Tibial artery (tissue), 4 donors: ENCODE measurements around the gene BACH2.

Experiments used
- DNase-seq, 2 donors: peaks; one replicate each; pipeline ENCODE4 v3.0.0-alpha.2; 2019
- H3K27ac ChIP-seq, 2 donors: fragments of 200-600 bp; sonication (generic) in 1 of 2; 1 replicate in 1 of 2; 2 replicates in 1 of 2; pipeline ENCODE4 v1.5.1; 2018 to 2019; ENCODE audit warnings: mild to moderate bottlenecking in 1 of 2
- H3K27me3 ChIP-seq, 2 donors: fragments of 200-600 bp; sonication (generic) in 1 of 2; one replicate each; pipeline versions ENCODE4 v1.5.1 to v1.6.0; 2016 to 2019
- H3K36me3 ChIP-seq, 3 donors: fragments of 200-600 bp; sonication (generic) in 2 of 3; one replicate each; pipeline ENCODE4 v1.5.1; 2016 to 2019; ENCODE audit warnings: mild to moderate bottlenecking in 2 of 3
- H3K4me1 ChIP-seq, 4 donors: fragments of 200-600 bp; sonication (generic) in 2 of 4; 1 replicate in 3 of 4; 2 replicates in 1 of 4; pipeline ENCODE4 v1.5.1; 2016 to 2019
- H3K4me3 ChIP-seq, 2 donors: fragments of 200-600 bp; sonication (generic) in 1 of 2; 1 replicate in 1 of 2; 2 replicates in 1 of 2; pipeline ENCODE4 v1.5.1; 2018 to 2019; ENCODE audit warnings: mild to moderate bottlenecking in 2 of 2
- H3K9me3 ChIP-seq, 3 donors: fragments of 200-600 bp; sonication (generic) in 1 of 3; one replicate each; pipeline ENCODE4 v1.5.1; 2016 to 2019
- CTCF ChIP-seq, 2 experiments: fragments of 200-600 bp in 1 of 2; fragments of 450-650 bp in 1 of 2; IDR thresholded peaks; one replicate each; pipeline ENCODE4 v1.5.1; 2017 to 2019; ENCODE audit warnings: antibody characterized with exemption in 2 of 2, mild to moderate bottlenecking in 1 of 2, moderate library complexity in 1 of 2
- intact Hi-C: fragments of 100-400 bp; cut with DNase I; formaldehyde crosslinking; loops from one replicate; pipeline ENCODE4 v1.15.0; 2023; ENCODE audit warnings: low total_unique reads

Gene BACH2

GRCh38 chr6:89950879-89951391, 345.7 kb downstream of the BACH2 start:
- no peak overlapping the region for H3K4me3 ChIP-seq
- H3K9me3 ChIP-seq = no peaks in the 10 kb centered on the region
- no peaks in the 10 kb centered on the region for H3K4me1 ChIP-seq
- TF ChIP-seq CTCF (IDR thresholded peaks at IDR 0.05) = no peak
- no peaks in the 10 kb centered on the region for H3K27me3 ChIP-seq
- peaks cover 0 to 29% (median 11%) of the 10 kb centered on the region in 3 donors for H3K36me3 ChIP-seq
- DNase-seq = no peak
- intact Hi-C loops = no loop called here
- no peak overlapping the region for H3K27ac ChIP-seq

- peaks cover 0 to 29% (median 11%) of the 10 kb centered on the region in 3 donors for H3K36me3 ChIP-seq
- no peaks in the 10 kb centered on the region for H3K9me3 ChIP-seq
- TF ChIP-seq CTCF (IDR thresholded peaks at IDR 0.05) = no peak
- no peaks in the 10 kb centered on the region for H3K4me1 ChIP-seq
- no peak overlapping the region for H3K4me3 ChIP-seq
- no peak overlapping the region for H3K27ac ChIP-seq
- no peaks in the 10 kb centered on the region for H3K27me3 ChIP-seq
- DNase-seq = no peak
- intact Hi-C loops = no loop called here
These were observed 346.2 kb downstream of the BACH2 start for GRCh38 chr6:89950446-89950845.

- Histone ChIP-seq H3K27ac (no peak overlapping the region), H3K36me3 (peaks cover 0 to 29% (median 11%) of the 10 kb centered on the region in 3 donors), H3K27me3 (no peaks in the 10 kb centered on the region), H3K9me3 (no peaks in the 10 kb centered on the region), H3K4me1 (no peaks in the 10 kb centered on the region), H3K4me3 (no peak overlapping the region)
- DNase-seq = no peak
- intact Hi-C loops = loop anchor here (10.0 kb wide), 1 partner anchor 446 kb away; no protein-coding TSS in a partner anchor
- TF ChIP-seq CTCF (IDR thresholded peaks at IDR 0.05) = no peak
These were observed 347.8 kb downstream of the BACH2 start for GRCh38 chr6:89948876-89949275.

- Histone ChIP-seq H3K27ac (no peak overlapping the region), H3K4me3 (no peak overlapping the region), H3K36me3 (peaks cover 0 to 9% (median 0%) of the 10 kb centered on the region in 3 donors), H3K4me1 (peaks cover 0 to 19% (median 7%) of the 10 kb centered on the region in 4 donors), H3K9me3 (no peaks in the 10 kb centered on the region), H3K27me3 (no peaks in the 10 kb centered on the region)
- intact Hi-C loops = loop anchor here (5.0 to 10.0 kb wide), 2 partner anchors 450 to 537 kb away; no protein-coding TSS in a partner anchor
- peak in 1 of 2 experiments; percentile 11 for TF ChIP-seq CTCF (IDR thresholded peaks at IDR 0.05)
- no peak for DNase-seq
These were observed 351.7 kb downstream of the BACH2 start for GRCh38 chr6:89944826-89945407.

GRCh38 chr6:89944181-89944755, 352.4 kb downstream of the BACH2 start:
- no peaks in the 10 kb centered on the region for H3K9me3 ChIP-seq
- peaks cover 0 to 19% (median 7%) of the 10 kb centered on the region in 4 donors for H3K4me1 ChIP-seq
- no peak for DNase-seq
- H3K27ac ChIP-seq = no peak overlapping the region
- intact Hi-C loops = loop anchor here (5.0 to 10.0 kb wide), 2 partner anchors 451 to 538 kb away; no protein-coding TSS in a partner anchor
- no peak overlapping the region for H3K4me3 ChIP-seq
- peaks cover 0 to 5% (median 0%) of the 10 kb centered on the region in 3 donors for H3K36me3 ChIP-seq
- no peaks in the 10 kb centered on the region for H3K27me3 ChIP-seq
- no peak for TF ChIP-seq CTCF (IDR thresholded peaks at IDR 0.05)
